HepG2 (cell line): Measurements from ENCODE around the gene FCAMR. TPM values are rescaled to one million over a fixed set of nuclear protein-coding genes. Genes with fewer than 3 reads are reported as not detected.

Experiments
- ATAC-seq: fragments of 200-7000 bp; cut with Tn5 transposase; 3 replicates; pipeline ENCODE4 v1.9.1; 2020; ENCODE audit warnings: mild to moderate bottlenecking, moderate library complexity
- BruUV-seq: library from RNA; stranded (reverse); fragments of 400-500 nt; replicated peaks from 2 replicates; lab custom pipeline; 2021; lab: Mats Ljungman, UMichigan
- CTCF ChIA-PET: fragments of 300-600 bp; formaldehyde crosslinking; extraction: SDS; loops from one replicate; lab custom pipeline; 2021; ENCODE audit warnings: low total read pairs, inconsistent platforms, low intra/inter-chr PET ratio; lab: Yijun Ruan, JAX
- POLR2A ChIA-PET: fragments of 350-600 bp; sonication (Branson Sonifier 250); formaldehyde crosslinking; loops from one replicate; lab custom pipeline; 2020; ENCODE audit warnings: antibody characterized with exemption, inconsistent platforms; lab: Yijun Ruan, JAX
- DNase-seq: peaks from one replicate; pipeline ENCODE4 v3.0.0-alpha.2; 2015; ENCODE audit warnings: low spot score
- FAIRE-seq: peaks from 3 replicates; lab custom pipeline; 2011; peaks lifted over from hg19 to GRCh38; lab: Jason Lieb, UNC
- H2AFZ ChIP-seq: one replicate; pipeline ENCODE4 v1.6.1; 2011; ENCODE audit warnings: low read length, inconsistent platforms
- H3K27ac ChIP-seq: fragments of 300-600 bp; 3 replicates; pipeline ENCODE4 v1.8.0; 2011; ENCODE audit warnings: mixed run types, mild to moderate bottlenecking, mixed read lengths, low read length, inconsistent platforms; ENCODE audit not compliant: insufficient read depth; ENCODE audit errors: extremely low read length
- H3K27me3 ChIP-seq, 2 experiments: fragments of 200-600 bp in 1 of 2; 2 replicates in 1 of 2; 3 replicates in 1 of 2; pipeline versions ENCODE4 v1.6.0 to v1.8.0; 2011; ENCODE audit warnings: low read length in 2 of 2, mild to moderate bottlenecking in 2 of 2, moderate library complexity in 2 of 2, inconsistent platforms in 1 of 2; ENCODE audit not compliant: insufficient read depth in 2 of 2, control insufficient read depth in 1 of 2
- H3K36me3 ChIP-seq, 2 experiments: fragments of 200-600 bp in 1 of 2; replicated peaks in 1 of 2; 2 replicates in 1 of 2; 3 replicates in 1 of 2; pipeline versions ENCODE4 v1.5.1 to v1.8.0; 2011; ENCODE audit warnings: low read length in 2 of 2, inconsistent platforms in 1 of 2; ENCODE audit not compliant: insufficient read depth in 2 of 2, control insufficient read depth in 1 of 2
- H3K4me1 ChIP-seq: 2 replicates; pipeline ENCODE4 v1.5.1; 2012; ENCODE audit warnings: low read length, inconsistent platforms; ENCODE audit not compliant: insufficient read depth
- H3K4me2 ChIP-seq: 2 replicates; pipeline ENCODE4 v1.6.0; 2011; ENCODE audit warnings: low read depth, low read length, inconsistent platforms
- H3K4me3 ChIP-seq, 3 experiments: fragments of 200-600 bp in 1 of 3; sonication (generic), shearing (Covaris generic) in 1 of 3; replicated peaks in 1 of 3; 2 replicates each; pipeline ENCODE4 v1.5.1; 2011 to 2016; ENCODE audit warnings: low read length in 3 of 3, inconsistent platforms in 2 of 3, low read depth in 2 of 3, mild to moderate bottlenecking in 2 of 3, control low read depth in 1 of 3, mixed read lengths in 1 of 3; ENCODE audit not compliant: insufficient read depth in 1 of 3
- H3K79me2 ChIP-seq: one replicate; pipeline ENCODE4 v1.6.1; 2011; ENCODE audit warnings: low read length, inconsistent platforms; ENCODE audit not compliant: insufficient read depth
- H3K9ac ChIP-seq: 2 replicates; pipeline ENCODE4 v1.6.0; 2011; ENCODE audit warnings: mild to moderate bottlenecking, low read depth, low read length, inconsistent platforms; ENCODE audit not compliant: insufficient read depth
- H3K9me3 ChIP-seq: 2 replicates; pipeline ENCODE4 v1.5.1; 2012; ENCODE audit warnings: mild to moderate bottlenecking, low read length
- H4K20me1 ChIP-seq: 2 replicates; pipeline ENCODE4 v1.6.0; 2011; ENCODE audit warnings: inconsistent platforms, mild to moderate bottlenecking, low read length, moderate library complexity; ENCODE audit not compliant: insufficient read depth
- HINFP ChIP-seq: sonication (generic); formaldehyde crosslinking; IDR thresholded peaks from 2 replicates; pipeline ENCODE4 v1.4.0; 2020; ENCODE audit warnings: low read depth, mild to moderate bottlenecking, missing genetic modification reagents
- KLF16 ChIP-seq, 2 experiments: sonication (generic) in 1 of 2; formaldehyde crosslinking in 1 of 2; IDR thresholded peaks; 2 replicates each; pipeline versions ENCODE4 v1.6.1 to v1.8.0; 2016 to 2023; ENCODE audit warnings: missing genetic modification reagents in 2 of 2, missing compliant biosample characterization in 1 of 2
- MIXL1 ChIP-seq: IDR thresholded peaks from 2 replicates; pipeline ENCODE4 v1.6.1; 2016
- NKX3-1 ChIP-seq: sonication (generic); formaldehyde crosslinking; IDR thresholded peaks from 2 replicates; pipeline ENCODE4 v1.5.0; 2020; ENCODE audit warnings: missing genetic modification reagents
- SMARCE1 ChIP-seq: fragments of 450-650 bp; IDR thresholded peaks from 2 replicates; pipeline ENCODE4 v1.6.1; 2017; ENCODE audit warnings: borderline replicate concordance
- TRIM24 ChIP-seq: sonication (generic); formaldehyde crosslinking; IDR thresholded peaks from 2 replicates; pipeline ENCODE4 v1.8.0; 2022; ENCODE audit warnings: mild to moderate bottlenecking, missing genetic modification reagents
- ZNF138 ChIP-seq: sonication (generic); formaldehyde crosslinking; IDR thresholded peaks from 2 replicates; pipeline ENCODE4 v1.5.0; 2020; ENCODE audit warnings: mild to moderate bottlenecking, low read depth, missing genetic modification reagents
- ZNF205 ChIP-seq: IDR thresholded peaks from 2 replicates; pipeline ENCODE4 v1.6.1; 2018; ENCODE audit warnings: missing biosample characterization, missing genetic modification reagents
- ZNF451 ChIP-seq: sonication (generic); formaldehyde crosslinking; IDR thresholded peaks from 2 replicates; pipeline ENCODE4 v1.5.0; 2020; ENCODE audit warnings: mild to moderate bottlenecking, missing genetic modification reagents
- ZNF768 ChIP-seq: sonication (generic); formaldehyde crosslinking; IDR thresholded peaks from 2 replicates; pipeline ENCODE4 v1.4.0; 2020; ENCODE audit warnings: missing genetic modification reagents
- WGBS: methylation state at CpG from one replicate; pipeline ENCODE4 v1.1.6; 2017; ENCODE audit warnings: low lambda C conversion rate; 5-methylcytosine and 5-hydroxymethylcytosine counted together
- in situ Hi-C: cut with HindIII; loops from 2 replicates; pipeline ENCODE4 v1.10.0; 2017; ENCODE audit warnings: low pct_unique_long_range_greater_than_20kb; ENCODE audit not compliant: extremely low pct_ligation_motif_present
- intact Hi-C: fragments of 100-400 bp; cut with micrococcal nuclease; formaldehyde crosslinking; loops from one replicate; pipeline ENCODE4 v1.10.0; 2022; ENCODE audit not compliant: unreplicated experiment
- polyA plus RNA-seq, 8 experiments: library from polyadenylated mRNA; depleted of rRNA in 3 of 8; stranded (reverse) in 7 of 8; unstranded in 1 of 8; fragments of >200 nt; fragmentation: Illumina TruSeq in 4 of 8; extraction: Trizol in 4 of 8; gene quantifications; 2 replicates each; pipeline versions ENCODE4 v1.2.1 to v1.2.3, GENCODE V29; 2011 to 2016; ENCODE audit warnings: low read depth in 4 of 8, missing spikeins in 1 of 8, mixed read lengths in 1 of 8; ENCODE audit not compliant: insufficient read depth in 1 of 8
- total RNA-seq, 5 experiments: library from RNA; depleted of rRNA; stranded (reverse); fragments of >200 nt; fragmentation: Illumina TruSeq; extraction: Trizol; gene quantifications; 2 replicates each; pipeline ENCODE4 v1.2.3, GENCODE V29; 2016; ENCODE audit warnings: low read depth in 1 of 5

Gene FCAMR
- total and polyA plus RNA-seq, 2 of the 13 experiments (the other 11 are each of a cell fraction or from before 2014, with no cell fraction given), result not detected

- H3K9me3 ChIP-seq, result no peaks in the 10 kb centered on the region
- no peak for ATAC-seq
- H3K36me3 ChIP-seq, result no peaks in the 10 kb centered on the region
- intact Hi-C loops, result no loop called here
- H3K4me1 ChIP-seq, result peaks cover 53% of the 10 kb centered on the region
- no peak overlapping the region for H3K4me2 ChIP-seq
- no peak for FAIRE-seq
- ChIA-PET CTCF (no interaction called here), POLR2A (interaction anchor here (1.5 kb wide), 1 partner anchor 9 kb away, joined by 3 read pairs; no protein-coding TSS in a partner anchor)
- H3K79me2 ChIP-seq, result no peaks in the 10 kb centered on the region
- in situ Hi-C loops, result no loop called here
- no peak for TF ChIP-seq KLF16 (CRISPR knock-in tag; IDR thresholded peaks at IDR 0.05)
- TF ChIP-seq SMARCE1, result no peak
- TF ChIP-seq ZNF138 (CRISPR knock-in tag), result no peak
- TF ChIP-seq ZNF768 (CRISPR knock-in tag), result no peak
- TF ChIP-seq ZNF451, result no peak
- TF ChIP-seq MIXL1 (CRISPR knock-in tag), result no peak
- TF ChIP-seq NKX3-1 (CRISPR knock-in tag), result no peak
- no peak for TF ChIP-seq TRIM24 (CRISPR knock-in tag)
- no peak for TF ChIP-seq HINFP (CRISPR knock-in tag)
- TF ChIP-seq ZNF205 (CRISPR knock-in tag), result no peak
- DNase-seq, result no peak
- no peak overlapping the region for H2AFZ ChIP-seq
- H3K4me3 ChIP-seq, result no peak overlapping the region
- 96% methylated on average over 2 of the region's 2 CpGs for WGBS
- no TSS peak for BruUV-seq
- no peaks in the 10 kb centered on the region for H4K20me1 ChIP-seq
- no peak overlapping the region for H3K9ac ChIP-seq
- H3K27ac ChIP-seq, result no peak overlapping the region
- no peaks in the 10 kb centered on the region for H3K27me3 ChIP-seq
Measured at GRCh38 chr1:207010726-207011125, 40.5 kb upstream of the FCAMR start.
